Fibroblast of the aortic adventitia (primary cell): ENCODE data around the gene ARF1. TPM values are rescaled to one million over a fixed set of nuclear protein-coding genes. Genes with fewer than 3 reads are reported as not detected.

Source experiments
- DNase-seq: peaks from one replicate; pipeline ENCODE4 v3.0.0-alpha.2; 2010; ENCODE audit warnings: low read depth
- H3K4me3 ChIP-seq: 2 replicates; pipeline ENCODE4 v1.5.1; 2011; ENCODE audit warnings: low read depth, mild to moderate bottlenecking, control low read depth, low read length, moderate library complexity
- CTCF ChIP-seq: IDR thresholded peaks from 2 replicates; pipeline ENCODE4 v1.5.1; 2011; ENCODE audit warnings: mild to moderate bottlenecking, low read length, control low read depth, inconsistent platforms; ENCODE audit not compliant: insufficient read depth
- total RNA-seq: library from RNA; depleted of rRNA; stranded (reverse); fragments of >200 nt; gene quantifications from 2 replicates; pipeline ENCODE4 v1.2.3, GENCODE V29; 2012; ENCODE audit warnings: low replicate concordance

The ARF1 gene
- total RNA-seq = 58.0 and 246 TPM in 2 replicates

GRCh38 chr1:228082214-228082917 lies at the start of gene ARF1:
TSS of gene ARF1 (plus strand) at chr1:228082708. CDS start at chr1:228097115, 14,407 bp downstream.
- TF ChIP-seq CTCF = no peak
- H3K4me3 ChIP-seq = peak within 1 kb of the TSS; percentile 95
- peak; percentile 89 for DNase-seq

- no peak for DNase-seq
- no peak overlapping the region for H3K4me3 ChIP-seq
- TF ChIP-seq CTCF = no peak
Observed at GRCh38 chr1:228033376-228033775, 49.1 kb upstream of the ARF1 start.

GRCh38 chr1:228034954-228035837 lies 47.3 kb upstream of the ARF1 start:
- no peak for TF ChIP-seq CTCF
- no peak for DNase-seq
- H3K4me3 ChIP-seq = no peak overlapping the region

GRCh38 chr1:228035844-228036243 lies 46.7 kb upstream of the ARF1 start:
- TF ChIP-seq CTCF = no peak
- no peak for DNase-seq
- H3K4me3 ChIP-seq = no peak overlapping the region

- no peak for DNase-seq
- no peak overlapping the region for H3K4me3 ChIP-seq
- no peak for TF ChIP-seq CTCF
Observed at GRCh38 chr1:228036701-228037231, 45.7 kb upstream of the ARF1 start.

GRCh38 chr1:228037401-228038386 lies 44.8 kb upstream of the ARF1 start:
- no peak overlapping the region for H3K4me3 ChIP-seq
- TF ChIP-seq CTCF = no peak
- no peak for DNase-seq
